H9 (cell line): ENCODE measurements around the gene AFF1. TPM values are rescaled to one million over a fixed set of nuclear protein-coding genes. Genes with fewer than 3 reads are reported as not detected.

Experiments
- DNase-seq: peaks from one replicate; pipeline ENCODE4 v3.0.0-alpha.2; 2017
- H2AFZ ChIP-seq: one replicate; pipeline ENCODE4 v1.6.1; 2013; ENCODE audit warnings: mild to moderate bottlenecking, low read length, control low read depth, moderate library complexity
- H2AK5ac ChIP-seq: 2 replicates; pipeline ENCODE4 v1.6.1; 2013; ENCODE audit warnings: low read length, control low read depth, mixed read lengths; ENCODE audit not compliant: insufficient read length
- H2BK120ac ChIP-seq: one replicate; pipeline ENCODE4 v1.6.1; 2013; ENCODE audit warnings: low read depth, mild to moderate bottlenecking, low read length, control low read depth, inconsistent platforms; ENCODE audit not compliant: poor library complexity, severe bottlenecking
- H2BK12ac ChIP-seq: 2 replicates; pipeline ENCODE4 v1.6.1; 2013; ENCODE audit warnings: low read length, control low read depth, mixed read lengths, low read depth; ENCODE audit not compliant: insufficient read length
- H2BK15ac ChIP-seq: 2 replicates; pipeline ENCODE4 v1.6.1; 2013; ENCODE audit warnings: low read depth, low read length, control low read depth
- H2BK20ac ChIP-seq: one replicate; pipeline ENCODE4 v1.6.1; 2013; ENCODE audit warnings: low read depth, mild to moderate bottlenecking, low read length, control low read depth, inconsistent platforms; ENCODE audit not compliant: poor library complexity, severe bottlenecking
- H2BK5ac ChIP-seq: 2 replicates; pipeline ENCODE4 v1.6.1; 2013; ENCODE audit warnings: low read length, control low read depth, mixed read lengths; ENCODE audit not compliant: insufficient read length
- H3K14ac ChIP-seq: 2 replicates; pipeline ENCODE4 v1.6.1; 2013; ENCODE audit warnings: low read length, control low read depth; ENCODE audit not compliant: insufficient read depth
- H3K18ac ChIP-seq: 2 replicates; pipeline ENCODE4 v1.6.1; 2013; ENCODE audit warnings: low read depth, mild to moderate bottlenecking, mixed read lengths, low read length, control low read depth; ENCODE audit not compliant: insufficient read length
- H3K23ac ChIP-seq: 2 replicates; pipeline ENCODE4 v1.6.1; 2013; ENCODE audit warnings: low read length, control low read depth, mixed read lengths, low read depth; ENCODE audit not compliant: insufficient read length
- H3K23me2 ChIP-seq: 2 replicates; pipeline ENCODE4 v1.6.1; 2013; ENCODE audit warnings: low read depth, mild to moderate bottlenecking, mixed read lengths, low read length, control low read depth; ENCODE audit not compliant: insufficient read length, poor library complexity, severe bottlenecking
- H3K27ac ChIP-seq: 2 replicates; pipeline ENCODE4 v1.5.1; 2013; ENCODE audit warnings: low read length, control low read depth, mixed read lengths, low read depth; ENCODE audit not compliant: insufficient read length
- H3K27me3 ChIP-seq: 2 replicates; pipeline ENCODE4 v1.6.1; 2013; ENCODE audit warnings: low read length, control low read depth, inconsistent platforms; ENCODE audit not compliant: insufficient read depth
- H3K4ac ChIP-seq: 2 replicates; pipeline ENCODE4 v1.6.1; 2013; ENCODE audit warnings: low read depth, mild to moderate bottlenecking, control low read depth, inconsistent platforms, low read length, moderate library complexity
- H3K4me1 ChIP-seq: 2 replicates; pipeline ENCODE4 v1.6.1; 2013; ENCODE audit warnings: low read length, control low read depth, inconsistent platforms; ENCODE audit not compliant: insufficient read depth
- H3K4me2 ChIP-seq: 2 replicates; pipeline ENCODE4 v1.6.1; 2013; ENCODE audit warnings: low read length, control low read depth, mixed read lengths; ENCODE audit not compliant: insufficient read length, insufficient read depth
- H3K56ac ChIP-seq: 2 replicates; pipeline ENCODE4 v1.6.1; 2013; ENCODE audit warnings: low read depth, mild to moderate bottlenecking, mixed read lengths, low read length, control low read depth; ENCODE audit not compliant: insufficient read length
- H3K79me1 ChIP-seq: 2 replicates; pipeline ENCODE4 v1.6.1; 2013; ENCODE audit warnings: low read depth, mild to moderate bottlenecking, moderate library complexity, low read length, control low read depth, inconsistent platforms; ENCODE audit not compliant: insufficient read depth, poor library complexity, severe bottlenecking
- H3K79me2 ChIP-seq: 2 replicates; pipeline ENCODE4 v1.6.1; 2013; ENCODE audit warnings: low read length, control low read depth, inconsistent platforms; ENCODE audit not compliant: insufficient read depth
- H3K9ac ChIP-seq: 2 replicates; pipeline ENCODE4 v1.6.1; 2013; ENCODE audit warnings: low read length, control low read depth, mixed read lengths; ENCODE audit not compliant: insufficient read length; ENCODE audit errors: extremely low read depth
- H3K9me3 ChIP-seq: one replicate; pipeline ENCODE4 v1.6.1; 2013; ENCODE audit warnings: low read depth, low read length, inconsistent platforms; ENCODE audit not compliant: control insufficient read depth
- H3T11ph ChIP-seq: one replicate; pipeline ENCODE4 v1.6.1; 2013; ENCODE audit warnings: mild to moderate bottlenecking, low read length, control low read depth, inconsistent platforms
- H4K20me1 ChIP-seq: one replicate; pipeline ENCODE4 v1.6.1; 2013; ENCODE audit not compliant: control insufficient read depth, insufficient read length, insufficient read depth
- H4K5ac ChIP-seq: 2 replicates; pipeline ENCODE4 v1.6.1; 2013; ENCODE audit warnings: low read depth, mild to moderate bottlenecking, mixed read lengths, low read length, control low read depth; ENCODE audit not compliant: insufficient read length
- H4K8ac ChIP-seq: replicated peaks from 2 replicates; pipeline ENCODE4 v1.6.1; 2013; ENCODE audit warnings: low read length, control low read depth, mixed read lengths, low read depth; ENCODE audit not compliant: insufficient read length
- H4K91ac ChIP-seq: 2 replicates; pipeline ENCODE4 v1.6.1; 2013; ENCODE audit warnings: low read depth, mild to moderate bottlenecking, moderate library complexity, mixed read lengths, low read length, control low read depth; ENCODE audit not compliant: insufficient read length
- H3K27ac Mint-ChIP-seq, 3 experiments: 2 replicates in 2 of 3; 3 replicates in 1 of 3; pipeline ENCODE4 v1.8.0; 2020 to 2021; ENCODE audit warnings: mixed read lengths in 3 of 3, mild to moderate bottlenecking in 1 of 3, moderate library complexity in 1 of 3
- H3K27me3 Mint-ChIP-seq: 2 replicates; pipeline ENCODE4 v1.8.0; 2021; ENCODE audit warnings: low read depth, mild to moderate bottlenecking, moderate library complexity, mixed read lengths
- H3K36me3 Mint-ChIP-seq, 3 experiments: 2 replicates in 2 of 3; 3 replicates in 1 of 3; pipeline ENCODE4 v1.8.0; 2020 to 2021; ENCODE audit warnings: low read depth in 3 of 3, mixed read lengths in 3 of 3; ENCODE audit not compliant: insufficient read depth in 1 of 3
- H3K4me1 Mint-ChIP-seq, 2 experiments: 2 replicates each; pipeline ENCODE4 v1.8.0; 2020; ENCODE audit warnings: mixed read lengths in 2 of 2
- H3K4me3 Mint-ChIP-seq, 2 experiments: 2 replicates in 1 of 2; 3 replicates in 1 of 2; pipeline ENCODE4 v1.8.0; 2020 to 2021; ENCODE audit warnings: mild to moderate bottlenecking in 2 of 2, mixed read lengths in 2 of 2, moderate library complexity in 1 of 2
- H3K9me3 Mint-ChIP-seq, 2 experiments: 2 replicates in 1 of 2; 3 replicates in 1 of 2; pipeline ENCODE4 v1.8.0; 2020; ENCODE audit warnings: mild to moderate bottlenecking in 2 of 2, mixed read lengths in 2 of 2, moderate library complexity in 1 of 2
- CTCF ChIP-seq: fragments of 200-600 bp; sonication (generic); conservative IDR thresholded peaks from 3 replicates; pipeline ENCODE4 v1.8.0; 2021; ENCODE audit warnings: antibody characterized with exemption, mild to moderate bottlenecking
- WGBS: extraction: QIAGEN DNeasy Blood & Tissue Kit; methylation state at CpG from one replicate; pipeline ENCODE4 v1.1.7; 2013; ENCODE audit warnings: missing lambda C conversion rate, low lambda C conversion rate, mixed read lengths; ENCODE audit not compliant: insufficient read length; ENCODE audit errors: extremely low coverage; 5-methylcytosine and 5-hydroxymethylcytosine counted together
- total RNA-seq: library from RNA; stranded (reverse); gene quantifications from 2 replicates; pipeline ENCODE4 v1.2.1, GENCODE V29; 2021

AFF1 gene
- total RNA-seq, 1 experiment from 2014 or later: 74.5 TPM

DNA sequence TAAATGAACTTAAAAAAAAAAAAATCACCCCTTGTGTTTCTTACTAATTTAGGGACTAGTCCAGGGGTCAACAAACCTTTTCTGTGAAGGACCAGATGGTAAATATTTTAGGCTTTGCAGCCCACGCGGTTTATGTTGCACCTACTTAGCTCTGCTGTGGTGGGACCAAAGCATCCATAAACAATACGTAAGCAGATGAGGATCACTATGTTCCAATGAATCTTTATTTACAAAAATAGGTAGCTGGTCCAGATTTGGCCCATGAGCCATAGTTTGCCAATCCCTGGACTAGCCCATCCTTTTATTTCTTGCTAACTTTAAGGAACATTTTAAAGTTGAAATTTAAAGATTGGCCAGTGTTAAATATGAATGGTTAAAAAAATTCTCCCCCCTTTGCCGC, 95.3 kb downstream of the AFF1 start:
- TF ChIP-seq CTCF: no peak
- peaks cover 14% of the 10 kb centered on the region; the same call in 1 of the 2 replicates for H3K79me2 ChIP-seq
- peaks cover 4% of the 10 kb centered on the region for H4K20me1 ChIP-seq
- Mint-ChIP-seq H3K9me3 (no peaks in the 10 kb centered on the region), H3K4me1 (peaks cover 34 to 41% of the 10 kb centered on the region in 2 experiments), H3K4me3 (no peak overlapping the region), H3K27ac (no peak overlapping the region), H3K36me3 (no peaks in the 10 kb centered on the region), H3K27me3 (no peaks in the 10 kb centered on the region)
- no CpG with 5 or more reads among the region's 4 CpGs for WGBS
- H4K5ac ChIP-seq: no peak overlapping the region
- H3K27ac ChIP-seq: no peak overlapping the region
- no peak overlapping the region for H2BK5ac ChIP-seq
- H3K9ac ChIP-seq: no peak overlapping the region
- H3T11ph ChIP-seq: no peak overlapping the region
- H3K27me3 ChIP-seq: no peaks in the 10 kb centered on the region
- no peak overlapping the region for H3K23ac ChIP-seq
- H3K79me1 ChIP-seq: peaks cover 3% of the 10 kb centered on the region
- no peak overlapping the region for H3K14ac ChIP-seq
- no peaks in the 10 kb centered on the region for H3K9me3 ChIP-seq
- no peak overlapping the region for H2BK20ac ChIP-seq
- H3K4me2 ChIP-seq: no peak overlapping the region
- H3K23me2 ChIP-seq: no peaks in the 10 kb centered on the region
- no peak overlapping the region for H2AFZ ChIP-seq
- no peak for DNase-seq
- no peak overlapping the region for H2AK5ac ChIP-seq
- no peak overlapping the region for H4K8ac ChIP-seq
- peaks cover 8% of the 10 kb centered on the region; the same call in 1 of the 2 replicates for H3K4me1 ChIP-seq
- no peak overlapping the region for H3K18ac ChIP-seq
- no peak overlapping the region for H4K91ac ChIP-seq
- no peak overlapping the region for H3K56ac ChIP-seq
- no peak overlapping the region for H2BK15ac ChIP-seq
- H2BK12ac ChIP-seq: no peak overlapping the region
- no peak overlapping the region for H2BK120ac ChIP-seq
- no peak overlapping the region for H3K4ac ChIP-seq
